Activated T-cell treated with anti-CD3 and anti-CD28 coated beads, Interleukin-2, amount 50 U/mL, for 72 hours (primary cell): ENCODE measurements around the gene NTN4. TPM values are rescaled to one million over a fixed set of nuclear protein-coding genes. Genes with fewer than 3 reads are reported as not detected.

Experiments
- total RNA-seq, 2 donors: library from RNA; stranded (reverse); gene quantifications; one replicate each; pipeline ENCODE4 v1.2.3, GENCODE V29; 2022

NTN4 gene
- total RNA-seq, 2 donors from 2014 or later, result 0.26 to 0.69 TPM

Other genes starting within 250 kb of the NTN4 start
- gene USP44, start 239.3 kb downstream of the NTN4 start, total RNA-seq, result 10 to 100 TPM in 1 of 2 donors, 1 to 10 TPM in 1; 8.4 to 12.0 TPM
- gene SNRPF, start 68.2 kb upstream of the NTN4 start, total RNA-seq, result 10 to 100 TPM; 36.3 to 36.6 TPM
- gene CCDC38, start 151.8 kb upstream of the NTN4 start, total RNA-seq, result under 1 TPM; 0.34 to 0.63 TPM
- gene AMDHD1, start 152.6 kb upstream of the NTN4 start, total RNA-seq, result 1 to 10 TPM; 2.2 to 3.7 TPM
- gene HAL, start 205.6 kb upstream of the NTN4 start, total RNA-seq, result under 1 TPM; 0.51 to 0.96 TPM
- gene LTA4H, start 244.8 kb upstream of the NTN4 start, total RNA-seq, result 100 to 1,000 TPM; 115 to 116 TPM